Effector memory CD4-positive, alpha-beta T cell (primary cell): Measurements from ENCODE around the gene ADRM1.

Experiments
- DNase-seq, 3 donors: peaks; one replicate each; pipeline ENCODE4 v3.0.0-alpha.2; 2020
- H3K27ac ChIP-seq: 2 replicates; pipeline ENCODE4 v1.7.0; 2013; ENCODE audit warnings: mild to moderate bottlenecking, low read length, moderate library complexity; ENCODE audit not compliant: insufficient read depth, poor library complexity, severe bottlenecking
- H3K27me3 ChIP-seq: replicated peaks from 2 replicates; pipeline ENCODE4 v1.7.0; 2013; ENCODE audit warnings: mild to moderate bottlenecking, low read length; ENCODE audit not compliant: insufficient read depth, control insufficient read depth, poor library complexity, severe bottlenecking
- H3K36me3 ChIP-seq: 2 replicates; pipeline ENCODE4 v1.7.0; 2013; ENCODE audit warnings: mild to moderate bottlenecking, low read length, moderate library complexity; ENCODE audit not compliant: control insufficient read depth, insufficient read depth
- H3K4me1 ChIP-seq: 2 replicates; pipeline ENCODE4 v1.7.0; 2013; ENCODE audit warnings: low read length, mild to moderate bottlenecking; ENCODE audit not compliant: control insufficient read depth, insufficient read depth, poor library complexity, severe bottlenecking
- H3K4me3 ChIP-seq: 2 replicates; pipeline ENCODE4 v1.7.0; 2013; ENCODE audit warnings: low read length, low read depth, mild to moderate bottlenecking; ENCODE audit not compliant: insufficient read depth, poor library complexity, severe bottlenecking
- H3K9me3 ChIP-seq: 2 replicates; pipeline ENCODE4 v1.7.0; 2013; ENCODE audit warnings: mild to moderate bottlenecking, low read length, moderate library complexity; ENCODE audit not compliant: control insufficient read depth

The ADRM1 gene

GRCh38 chr20:62337558-62338293 lies 34.9 kb downstream of the ADRM1 start:
- no peak for DNase-seq
- no peaks in the 10 kb centered on the region for H3K4me1 ChIP-seq
- no peak overlapping the region for H3K4me3 ChIP-seq
- H3K9me3 ChIP-seq, result no peaks in the 10 kb centered on the region
- H3K27me3 ChIP-seq, result no peaks in the 10 kb centered on the region
- H3K36me3 ChIP-seq, result no peaks in the 10 kb centered on the region
- H3K27ac ChIP-seq, result no peak overlapping the region

DNA sequence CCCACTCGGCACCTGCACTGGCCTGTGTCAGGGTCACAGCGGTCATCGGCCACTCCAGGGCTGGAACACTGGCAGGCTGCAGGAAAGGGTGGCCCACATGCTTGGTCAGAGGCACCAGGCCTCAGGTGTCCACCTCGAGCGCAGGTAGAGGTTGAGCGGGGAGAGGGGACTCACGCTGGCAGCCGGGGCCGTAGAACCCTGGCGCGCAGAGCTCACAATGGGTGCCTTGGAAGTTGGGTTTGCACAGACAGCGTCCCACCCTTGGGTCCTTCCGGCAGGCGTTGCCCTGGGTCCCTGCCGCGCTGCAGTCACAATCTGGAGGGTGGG lies 35.5 kb downstream of the ADRM1 start:
- no peak overlapping the region for H3K27ac ChIP-seq
- H3K4me3 ChIP-seq, result no peak overlapping the region
- H3K4me1 ChIP-seq, result no peaks in the 10 kb centered on the region
- H3K27me3 ChIP-seq, result no peaks in the 10 kb centered on the region
- DNase-seq, result no peak
- no peaks in the 10 kb centered on the region for H3K9me3 ChIP-seq
- H3K36me3 ChIP-seq, result no peaks in the 10 kb centered on the region

GRCh38 chr20:62339647-62340062 lies 36.9 kb downstream of the ADRM1 start:
- Histone ChIP-seq H3K9me3 (no peaks in the 10 kb centered on the region), H3K4me3 (no peak overlapping the region), H3K27ac (no peak overlapping the region), H3K4me1 (no peaks in the 10 kb centered on the region), H3K36me3 (no peaks in the 10 kb centered on the region), H3K27me3 (no peaks in the 10 kb centered on the region)
- no peak for DNase-seq

- Histone ChIP-seq H3K36me3 (no peaks in the 10 kb centered on the region), H3K4me3 (no peak overlapping the region), H3K9me3 (no peaks in the 10 kb centered on the region), H3K27ac (no peak overlapping the region), H3K4me1 (no peaks in the 10 kb centered on the region), H3K27me3 (no peaks in the 10 kb centered on the region)
- no peak for DNase-seq
Measured at GRCh38 chr20:62342910-62343309, 40.1 kb downstream of the ADRM1 start.

DNA sequence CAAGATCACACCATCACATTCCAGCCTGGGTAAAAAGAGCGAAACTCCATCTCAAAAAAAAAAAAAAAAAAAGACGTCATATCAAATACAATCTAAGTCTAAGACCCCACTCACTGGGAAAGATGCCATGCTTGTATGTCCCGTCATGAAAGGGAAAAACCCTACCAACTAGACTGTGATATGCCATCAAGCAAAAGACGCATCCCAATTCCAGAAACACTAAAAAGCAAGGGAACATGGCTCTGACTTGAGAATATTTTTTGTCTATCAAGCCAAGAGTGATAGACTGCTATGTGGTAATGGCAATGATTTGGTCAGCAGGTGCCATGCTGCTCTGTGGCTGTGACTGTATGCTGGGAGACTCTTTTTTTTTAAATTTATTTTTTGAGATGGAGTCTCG lies 41.3 kb downstream of the ADRM1 start:
- Histone ChIP-seq H3K36me3 (no peaks in the 10 kb centered on the region), H3K4me1 (no peaks in the 10 kb centered on the region), H3K9me3 (no peaks in the 10 kb centered on the region), H3K4me3 (no peak overlapping the region), H3K27ac (no peak overlapping the region), H3K27me3 (no peaks in the 10 kb centered on the region)
- DNase-seq, result no peak

DNA sequence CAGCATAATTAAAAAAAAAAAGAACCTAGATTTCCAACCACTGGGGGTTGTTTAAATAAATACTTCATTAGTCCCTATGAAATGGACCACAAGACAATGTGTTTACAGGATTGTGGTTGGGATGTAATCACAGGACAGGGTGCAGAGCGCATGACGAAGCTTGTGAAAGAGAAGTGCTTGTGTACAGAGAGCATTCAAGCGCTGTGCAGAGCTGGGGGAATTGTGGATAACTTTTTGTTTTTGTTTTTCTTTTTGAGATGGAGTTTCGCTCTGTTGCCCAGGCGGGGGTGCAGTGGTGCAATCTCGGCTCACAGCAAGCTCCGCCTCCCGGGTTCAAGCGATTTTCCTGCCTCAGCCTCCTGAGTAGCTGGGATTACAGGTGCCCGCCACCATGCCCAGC lies 42.0 kb downstream of the ADRM1 start:
- Histone ChIP-seq H3K9me3 (no peaks in the 10 kb centered on the region), H3K27ac (no peak overlapping the region), H3K27me3 (no peaks in the 10 kb centered on the region), H3K4me3 (no peak overlapping the region), H3K4me1 (no peaks in the 10 kb centered on the region), H3K36me3 (no peaks in the 10 kb centered on the region)
- DNase-seq, result no peak

DNA sequence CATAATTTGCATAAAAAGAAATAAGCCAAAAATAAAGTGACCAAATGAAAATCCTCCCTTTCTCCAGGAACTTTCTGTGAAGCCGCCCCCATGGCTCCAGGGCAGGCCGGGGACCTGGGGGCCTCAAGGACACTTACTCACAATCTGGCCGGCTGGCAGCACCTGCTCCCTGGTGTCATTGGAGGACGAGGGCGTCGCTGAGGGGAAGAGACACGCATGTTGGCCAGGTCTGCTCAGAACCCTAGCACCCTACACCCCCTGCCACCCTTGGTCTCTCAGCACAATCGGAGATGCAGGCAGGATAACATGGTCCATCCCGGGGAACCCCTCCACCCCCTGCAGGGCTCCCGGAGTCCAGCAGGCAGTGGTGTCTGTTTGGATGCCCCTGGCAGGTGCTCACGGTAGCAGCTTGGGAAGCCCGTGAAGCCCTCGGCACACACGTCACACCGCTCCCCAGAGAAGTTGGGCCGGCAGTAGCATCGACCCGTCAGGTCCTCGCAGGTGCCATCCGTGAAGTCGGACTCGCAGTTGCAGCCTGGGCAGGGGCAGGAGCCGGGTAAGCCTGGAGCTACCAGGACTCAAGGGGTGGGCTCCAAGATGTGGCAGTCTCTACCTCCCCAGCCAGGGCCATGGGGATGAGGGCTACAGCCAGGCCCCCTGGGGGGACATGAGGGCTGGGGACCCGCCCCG lies 43.0 kb downstream of the ADRM1 start:
- Histone ChIP-seq H3K27me3 (no peaks in the 10 kb centered on the region), H3K4me1 (no peaks in the 10 kb centered on the region), H3K36me3 (no peaks in the 10 kb centered on the region), H3K4me3 (no peak overlapping the region), H3K9me3 (no peaks in the 10 kb centered on the region), H3K27ac (no peak overlapping the region)
- DNase-seq, result no peak

DNA sequence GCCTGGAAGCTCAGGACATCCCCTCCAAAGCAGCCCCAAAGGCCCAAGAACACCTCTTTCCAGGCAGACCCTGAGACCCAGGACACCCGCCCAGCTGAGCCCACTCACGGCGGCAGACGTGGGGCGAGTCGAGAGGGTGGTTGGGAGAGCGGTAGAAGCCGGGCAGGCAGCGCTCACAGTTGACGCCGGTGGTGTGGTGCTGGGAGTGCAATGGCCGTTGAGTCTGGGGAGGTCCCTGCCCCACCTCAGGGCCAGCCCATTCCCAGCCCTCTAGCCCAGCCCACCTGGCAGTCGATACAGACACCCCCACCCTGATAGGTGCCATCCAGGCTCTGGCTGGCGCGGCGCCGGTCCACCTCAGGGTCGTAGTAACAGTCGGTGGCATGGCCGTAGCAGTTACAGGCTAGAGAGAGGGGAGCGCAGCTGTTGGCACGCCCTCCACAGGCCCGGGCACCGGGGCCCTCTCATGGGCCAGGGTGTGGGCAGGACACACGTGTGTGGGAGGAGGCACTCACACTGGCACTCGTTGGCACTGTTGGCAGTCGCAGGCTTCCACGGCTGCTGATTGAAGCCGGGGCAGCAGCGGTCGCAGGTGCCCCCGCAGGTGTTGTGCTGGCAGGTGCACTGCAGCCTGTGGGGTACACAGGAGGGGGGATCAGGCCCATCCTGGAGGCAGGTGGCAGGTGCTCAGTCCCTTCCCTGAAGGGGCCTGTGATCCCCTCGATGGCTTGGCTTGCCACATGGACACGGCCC lies 43.8 kb downstream of the ADRM1 start:
- Histone ChIP-seq H3K27ac (no peak overlapping the region), H3K9me3 (no peaks in the 10 kb centered on the region), H3K27me3 (no peaks in the 10 kb centered on the region), H3K4me3 (no peak overlapping the region), H3K36me3 (no peaks in the 10 kb centered on the region), H3K4me1 (no peaks in the 10 kb centered on the region)
- DNase-seq, result no peak

GRCh38 chr20:62347151-62347404 lies 44.3 kb downstream of the ADRM1 start:
- no peaks in the 10 kb centered on the region for H3K9me3 ChIP-seq
- H3K4me1 ChIP-seq, result no peaks in the 10 kb centered on the region
- no peaks in the 10 kb centered on the region for H3K36me3 ChIP-seq
- H3K27ac ChIP-seq, result no peak overlapping the region
- no peak overlapping the region for H3K4me3 ChIP-seq
- H3K27me3 ChIP-seq, result no peaks in the 10 kb centered on the region
- no peak for DNase-seq

- no peak for DNase-seq
- no peaks in the 10 kb centered on the region for H3K36me3 ChIP-seq
- H3K27ac ChIP-seq, result no peak overlapping the region
- H3K4me3 ChIP-seq, result no peak overlapping the region
- H3K27me3 ChIP-seq, result no peaks in the 10 kb centered on the region
- H3K9me3 ChIP-seq, result no peaks in the 10 kb centered on the region
- H3K4me1 ChIP-seq, result no peaks in the 10 kb centered on the region
Measured at GRCh38 chr20:62347445-62347844, 44.6 kb downstream of the ADRM1 start.
